HepG2 (cell line): ENCODE results near the gene BCL6B. TPM values are rescaled to one million over a fixed set of nuclear protein-coding genes. Genes with fewer than 3 reads are reported as not detected.

Experiments
- DNMT1 ChIP-seq: sonication (generic); formaldehyde crosslinking; IDR thresholded peaks from 2 replicates; pipeline ENCODE4 v1.5.1; 2020; ENCODE audit warnings: mild to moderate bottlenecking, missing genetic modification reagents
- HDAC1 ChIP-seq: sonication (generic); formaldehyde crosslinking; IDR thresholded peaks from 2 replicates; pipeline ENCODE4 v1.5.1; 2020; ENCODE audit warnings: mild to moderate bottlenecking, missing genetic modification reagents
- MBD4 ChIP-seq: IDR thresholded peaks from 2 replicates; pipeline ENCODE4 v1.6.1; 2012; ENCODE audit warnings: low read length, inconsistent platforms, borderline replicate concordance
- TBX2 ChIP-seq: sonication (generic); formaldehyde crosslinking; IDR thresholded peaks from 2 replicates; pipeline ENCODE4 v1.5.0; 2020; ENCODE audit warnings: missing genetic modification reagents, mild to moderate bottlenecking, borderline replicate concordance
- ZNF652 ChIP-seq: IDR thresholded peaks from 2 replicates; pipeline ENCODE4 v1.6.1; 2016; ENCODE audit warnings: low read depth, borderline replicate concordance
- ZNF772 ChIP-seq: sonication (generic); formaldehyde crosslinking; IDR thresholded peaks from 2 replicates; pipeline ENCODE4 v1.5.0; 2020; ENCODE audit warnings: mild to moderate bottlenecking, missing genetic modification reagents
- polyA plus RNA-seq, 8 experiments: library from polyadenylated mRNA; depleted of rRNA in 3 of 8; stranded (reverse) in 7 of 8; unstranded in 1 of 8; fragments of >200 nt; fragmentation: Illumina TruSeq in 4 of 8; extraction: Trizol in 4 of 8; gene quantifications; 2 replicates each; pipeline versions ENCODE4 v1.2.1 to v1.2.3, GENCODE V29; 2011 to 2016; ENCODE audit warnings: low read depth in 4 of 8, missing spikeins in 1 of 8, mixed read lengths in 1 of 8; ENCODE audit not compliant: insufficient read depth in 1 of 8
- total RNA-seq, 5 experiments: library from RNA; depleted of rRNA; stranded (reverse); fragments of >200 nt; fragmentation: Illumina TruSeq; extraction: Trizol; gene quantifications; 2 replicates each; pipeline ENCODE4 v1.2.3, GENCODE V29; 2016; ENCODE audit warnings: low read depth in 1 of 5
- TF ChIP-seq, protein P1 (sequence below): sonication (generic); formaldehyde crosslinking; IDR thresholded peaks from 2 replicates; pipeline ENCODE4; 2020; ENCODE audit warnings: missing genetic modification reagents, mild to moderate bottlenecking, borderline replicate concordance
- TF ChIP-seq, protein P2 (sequence below): IDR thresholded peaks from 2 replicates; pipeline ENCODE4 v1.6.1; 2016; ENCODE audit warnings: low read depth, missing genetic modification reagents, missing compliant biosample characterization
- TF ChIP-seq, protein P3 (sequence below): sonication (generic); formaldehyde crosslinking; IDR thresholded peaks from 2 replicates; pipeline ENCODE4 v1.4.0; 2020; ENCODE audit warnings: low read depth, mild to moderate bottlenecking, missing genetic modification reagents
- TF ChIP-seq, protein P4 (sequence below): sonication (generic); formaldehyde crosslinking; IDR thresholded peaks from 2 replicates; pipeline ENCODE4 v1.8.0; 2023; ENCODE audit warnings: mild to moderate bottlenecking, missing genetic modification reagents
- TF ChIP-seq, protein P5 (sequence below): sonication (generic); formaldehyde crosslinking; IDR thresholded peaks from 2 replicates; pipeline ENCODE4 v1.5.0; 2020; ENCODE audit warnings: mild to moderate bottlenecking, missing genetic modification reagents

Gene BCL6B
- total and polyA plus RNA-seq, 2 of the 13 experiments (the other 11 are each of a cell fraction or from before 2014, with no cell fraction given) = not detected

DNA sequence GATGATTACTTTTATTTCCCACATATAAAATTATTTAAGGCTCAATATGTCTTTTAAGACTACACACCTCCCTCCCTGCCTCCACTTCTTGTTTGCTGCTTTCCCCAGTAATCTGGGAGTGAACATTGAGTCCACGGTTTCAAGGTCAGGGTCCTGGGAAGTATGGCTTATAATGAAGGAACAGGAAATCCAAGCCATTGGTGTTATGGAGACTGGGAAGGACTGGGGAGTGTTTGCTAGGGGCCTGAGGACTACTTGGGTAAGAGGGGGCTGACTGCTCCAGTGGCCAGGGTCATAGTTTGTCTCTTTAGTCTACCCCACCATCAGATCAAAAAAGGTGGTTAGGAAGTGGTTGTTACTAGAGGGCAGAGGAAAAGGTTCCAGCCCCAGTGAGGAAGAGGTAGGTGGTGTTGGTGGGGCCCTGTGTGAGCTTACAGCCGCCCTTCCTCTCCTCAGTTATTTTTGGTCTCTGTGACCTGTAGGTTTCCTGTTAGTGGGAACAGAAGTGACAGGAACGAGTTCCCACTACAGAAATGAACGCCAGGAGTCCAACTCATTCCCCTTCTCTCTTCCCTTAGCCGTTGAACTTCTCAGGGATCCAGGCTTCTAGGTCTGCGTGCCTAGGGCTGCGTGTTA is 12.2 kb downstream of the BCL6B start (continued):
- TF ChIP-seq, protein P1, sequence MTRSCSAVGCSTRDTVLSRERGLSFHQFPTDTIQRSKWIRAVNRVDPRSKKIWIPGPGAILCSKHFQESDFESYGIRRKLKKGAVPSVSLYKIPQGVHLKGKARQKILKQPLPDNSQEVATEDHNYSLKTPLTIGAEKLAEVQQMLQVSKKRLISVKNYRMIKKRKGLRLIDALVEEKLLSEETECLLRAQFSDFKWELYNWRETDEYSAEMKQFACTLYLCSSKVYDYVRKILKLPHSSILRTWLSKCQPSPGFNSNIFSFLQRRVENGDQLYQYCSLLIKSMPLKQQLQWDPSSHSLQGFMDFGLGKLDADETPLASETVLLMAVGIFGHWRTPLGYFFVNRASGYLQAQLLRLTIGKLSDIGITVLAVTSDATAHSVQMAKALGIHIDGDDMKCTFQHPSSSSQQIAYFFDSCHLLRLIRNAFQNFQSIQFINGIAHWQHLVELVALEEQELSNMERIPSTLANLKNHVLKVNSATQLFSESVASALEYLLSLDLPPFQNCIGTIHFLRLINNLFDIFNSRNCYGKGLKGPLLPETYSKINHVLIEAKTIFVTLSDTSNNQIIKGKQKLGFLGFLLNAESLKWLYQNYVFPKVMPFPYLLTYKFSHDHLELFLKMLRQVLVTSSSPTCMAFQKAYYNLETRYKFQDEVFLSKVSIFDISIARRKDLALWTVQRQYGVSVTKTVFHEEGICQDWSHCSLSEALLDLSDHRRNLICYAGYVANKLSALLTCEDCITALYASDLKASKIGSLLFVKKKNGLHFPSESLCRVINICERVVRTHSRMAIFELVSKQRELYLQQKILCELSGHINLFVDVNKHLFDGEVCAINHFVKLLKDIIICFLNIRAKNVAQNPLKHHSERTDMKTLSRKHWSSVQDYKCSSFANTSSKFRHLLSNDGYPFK (CRISPR knock-in tag) = no peak
- TF ChIP-seq DNMT1 (CRISPR knock-in tag) = 0 out of 2 replicates have a peak, but pooled peaks have one; percentile 44
- TF ChIP-seq MBD4 = no peak
- no peak; the same call in 1 of the 2 replicates for TF ChIP-seq TBX2 (CRISPR knock-in tag)
- TF ChIP-seq, protein P2, sequence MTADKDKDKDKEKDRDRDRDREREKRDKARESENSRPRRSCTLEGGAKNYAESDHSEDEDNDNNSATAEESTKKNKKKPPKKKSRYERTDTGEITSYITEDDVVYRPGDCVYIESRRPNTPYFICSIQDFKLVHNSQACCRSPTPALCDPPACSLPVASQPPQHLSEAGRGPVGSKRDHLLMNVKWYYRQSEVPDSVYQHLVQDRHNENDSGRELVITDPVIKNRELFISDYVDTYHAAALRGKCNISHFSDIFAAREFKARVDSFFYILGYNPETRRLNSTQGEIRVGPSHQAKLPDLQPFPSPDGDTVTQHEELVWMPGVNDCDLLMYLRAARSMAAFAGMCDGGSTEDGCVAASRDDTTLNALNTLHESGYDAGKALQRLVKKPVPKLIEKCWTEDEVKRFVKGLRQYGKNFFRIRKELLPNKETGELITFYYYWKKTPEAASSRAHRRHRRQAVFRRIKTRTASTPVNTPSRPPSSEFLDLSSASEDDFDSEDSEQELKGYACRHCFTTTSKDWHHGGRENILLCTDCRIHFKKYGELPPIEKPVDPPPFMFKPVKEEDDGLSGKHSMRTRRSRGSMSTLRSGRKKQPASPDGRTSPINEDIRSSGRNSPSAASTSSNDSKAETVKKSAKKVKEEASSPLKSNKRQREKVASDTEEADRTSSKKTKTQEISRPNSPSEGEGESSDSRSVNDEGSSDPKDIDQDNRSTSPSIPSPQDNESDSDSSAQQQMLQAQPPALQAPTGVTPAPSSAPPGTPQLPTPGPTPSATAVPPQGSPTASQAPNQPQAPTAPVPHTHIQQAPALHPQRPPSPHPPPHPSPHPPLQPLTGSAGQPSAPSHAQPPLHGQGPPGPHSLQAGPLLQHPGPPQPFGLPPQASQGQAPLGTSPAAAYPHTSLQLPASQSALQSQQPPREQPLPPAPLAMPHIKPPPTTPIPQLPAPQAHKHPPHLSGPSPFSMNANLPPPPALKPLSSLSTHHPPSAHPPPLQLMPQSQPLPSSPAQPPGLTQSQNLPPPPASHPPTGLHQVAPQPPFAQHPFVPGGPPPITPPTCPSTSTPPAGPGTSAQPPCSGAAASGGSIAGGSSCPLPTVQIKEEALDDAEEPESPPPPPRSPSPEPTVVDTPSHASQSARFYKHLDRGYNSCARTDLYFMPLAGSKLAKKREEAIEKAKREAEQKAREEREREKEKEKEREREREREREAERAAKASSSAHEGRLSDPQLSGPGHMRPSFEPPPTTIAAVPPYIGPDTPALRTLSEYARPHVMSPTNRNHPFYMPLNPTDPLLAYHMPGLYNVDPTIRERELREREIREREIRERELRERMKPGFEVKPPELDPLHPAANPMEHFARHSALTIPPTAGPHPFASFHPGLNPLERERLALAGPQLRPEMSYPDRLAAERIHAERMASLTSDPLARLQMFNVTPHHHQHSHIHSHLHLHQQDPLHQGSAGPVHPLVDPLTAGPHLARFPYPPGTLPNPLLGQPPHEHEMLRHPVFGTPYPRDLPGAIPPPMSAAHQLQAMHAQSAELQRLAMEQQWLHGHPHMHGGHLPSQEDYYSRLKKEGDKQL (CRISPR knock-in tag) = no peak
- TF ChIP-seq, protein P3, sequence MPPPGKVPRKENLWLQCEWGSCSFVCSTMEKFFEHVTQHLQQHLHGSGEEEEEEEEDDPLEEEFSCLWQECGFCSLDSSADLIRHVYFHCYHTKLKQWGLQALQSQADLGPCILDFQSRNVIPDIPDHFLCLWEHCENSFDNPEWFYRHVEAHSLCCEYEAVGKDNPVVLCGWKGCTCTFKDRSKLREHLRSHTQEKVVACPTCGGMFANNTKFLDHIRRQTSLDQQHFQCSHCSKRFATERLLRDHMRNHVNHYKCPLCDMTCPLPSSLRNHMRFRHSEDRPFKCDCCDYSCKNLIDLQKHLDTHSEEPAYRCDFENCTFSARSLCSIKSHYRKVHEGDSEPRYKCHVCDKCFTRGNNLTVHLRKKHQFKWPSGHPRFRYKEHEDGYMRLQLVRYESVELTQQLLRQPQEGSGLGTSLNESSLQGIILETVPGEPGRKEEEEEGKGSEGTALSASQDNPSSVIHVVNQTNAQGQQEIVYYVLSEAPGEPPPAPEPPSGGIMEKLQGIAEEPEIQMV = 0 out of 2 replicates have a peak, but pooled peaks have one; percentile 10
- TF ChIP-seq ZNF772 = peak; percentile 26; the same call in 1 of the 2 replicates
- no peak for TF ChIP-seq ZNF652 (CRISPR knock-in tag)
- TF ChIP-seq HDAC1 (CRISPR knock-in tag) = peak; percentile 4; the same call in 1 of the 2 replicates
- TF ChIP-seq, protein P4, sequence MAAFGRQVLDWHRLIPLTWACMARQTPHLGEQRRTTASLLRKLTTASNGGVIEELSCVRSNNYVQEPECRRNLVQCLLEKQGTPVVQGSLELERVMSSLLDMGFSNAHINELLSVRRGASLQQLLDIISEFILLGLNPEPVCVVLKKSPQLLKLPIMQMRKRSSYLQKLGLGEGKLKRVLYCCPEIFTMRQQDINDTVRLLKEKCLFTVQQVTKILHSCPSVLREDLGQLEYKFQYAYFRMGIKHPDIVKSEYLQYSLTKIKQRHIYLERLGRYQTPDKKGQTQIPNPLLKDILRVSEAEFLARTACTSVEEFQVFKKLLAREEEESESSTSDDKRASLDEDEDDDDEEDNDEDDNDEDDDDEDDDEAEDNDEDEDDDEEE = no peak
- TF ChIP-seq, protein P5, sequence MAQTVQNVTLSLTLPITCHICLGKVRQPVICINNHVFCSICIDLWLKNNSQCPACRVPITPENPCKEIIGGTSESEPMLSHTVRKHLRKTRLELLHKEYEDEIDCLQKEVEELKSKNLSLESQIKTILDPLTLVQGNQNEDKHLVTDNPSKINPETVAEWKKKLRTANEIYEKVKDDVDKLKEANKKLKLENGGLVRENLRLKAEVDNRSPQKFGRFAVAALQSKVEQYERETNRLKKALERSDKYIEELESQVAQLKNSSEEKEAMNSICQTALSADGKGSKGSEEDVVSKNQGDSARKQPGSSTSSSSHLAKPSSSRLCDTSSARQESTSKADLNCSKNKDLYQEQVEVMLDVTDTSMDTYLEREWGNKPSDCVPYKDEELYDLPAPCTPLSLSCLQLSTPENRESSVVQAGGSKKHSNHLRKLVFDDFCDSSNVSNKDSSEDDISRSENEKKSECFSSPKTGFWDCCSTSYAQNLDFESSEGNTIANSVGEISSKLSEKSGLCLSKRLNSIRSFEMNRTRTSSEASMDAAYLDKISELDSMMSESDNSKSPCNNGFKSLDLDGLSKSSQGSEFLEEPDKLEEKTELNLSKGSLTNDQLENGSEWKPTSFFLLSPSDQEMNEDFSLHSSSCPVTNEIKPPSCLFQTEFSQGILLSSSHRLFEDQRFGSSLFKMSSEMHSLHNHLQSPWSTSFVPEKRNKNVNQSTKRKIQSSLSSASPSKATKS = no peak
